NCI-H2107 (cell line): ENCODE data around the gene SP3.

Experiments
- DNase-seq: peaks from one replicate; lab custom pipeline; 2025; lab: John Stamatoyannopoulos, UW

SP3 gene

DNA sequence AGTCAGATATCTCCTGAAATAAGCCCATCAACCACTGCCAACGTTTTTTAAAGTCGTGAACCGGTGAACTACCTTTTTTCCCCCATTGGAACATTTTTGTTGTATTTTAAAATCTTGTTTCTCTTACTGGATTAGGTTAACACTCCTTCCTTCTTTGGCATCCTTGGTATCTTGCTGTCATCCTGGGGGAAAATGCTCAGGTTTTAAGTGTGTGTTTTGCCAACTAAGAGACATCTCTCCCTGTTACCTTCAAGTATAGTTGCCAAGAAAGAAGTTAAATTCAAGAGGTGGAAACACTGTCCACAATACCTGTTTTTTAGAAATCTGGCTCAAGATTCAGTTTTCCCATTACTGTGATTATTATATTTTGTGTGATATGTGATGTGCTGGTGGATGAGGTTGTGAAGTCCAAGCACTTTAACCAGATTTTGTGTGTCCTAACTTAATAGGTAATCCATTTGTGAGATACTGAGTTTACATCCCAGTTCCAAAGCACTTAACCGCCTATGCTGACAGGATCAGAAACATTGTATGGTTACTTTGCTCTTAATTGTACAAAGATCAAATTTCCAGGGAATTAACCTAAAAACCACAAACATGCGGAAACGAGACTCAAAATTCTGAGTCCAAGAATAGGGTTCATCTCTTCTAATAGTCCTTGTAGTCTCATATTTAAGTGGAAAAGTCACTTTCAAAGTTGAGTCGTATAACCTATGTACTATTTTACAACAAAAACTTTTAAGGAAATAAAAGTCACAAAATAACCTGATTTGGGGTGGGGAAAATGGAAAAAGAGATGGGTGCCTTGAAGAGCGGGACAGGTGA lies 1.3 kb upstream of the SP3 start:
- no peak for DNase-seq

- no peak for DNase-seq
Observed at GRCh38 chr2:173964565-173965371, 405 bp downstream of the SP3 start.

GRCh38 chr2:173963817-173964564 lies 1.2 kb downstream of the SP3 start:
- DNase-seq: peak; percentile 79

GRCh38 chr2:173963323-173963816 lies 1.8 kb downstream of the SP3 start:
- peak; percentile 16 for DNase-seq

GRCh38 chr2:173962583-173963110 lies 2.5 kb downstream of the SP3 start:
- DNase-seq: no peak

DNA sequence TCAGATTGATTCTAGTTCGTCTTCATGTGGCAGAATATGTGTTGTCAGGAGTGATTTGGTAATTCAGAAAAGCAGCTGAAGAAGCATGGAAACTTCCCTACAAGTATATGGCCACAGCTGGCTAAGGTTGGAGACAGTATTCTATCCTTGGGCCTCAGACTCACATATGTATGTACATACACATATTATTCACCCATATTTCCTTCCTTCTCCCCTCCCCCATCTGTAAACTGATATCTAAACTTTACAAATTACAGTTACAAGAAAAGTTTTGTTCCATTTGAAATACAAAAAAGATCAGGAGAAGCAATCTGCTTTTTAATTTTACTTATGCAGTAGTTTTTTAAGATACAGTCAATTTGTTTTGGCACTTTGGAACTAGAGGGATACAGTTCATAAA lies 3.1 kb downstream of the SP3 start:
- no peak for DNase-seq

DNA sequence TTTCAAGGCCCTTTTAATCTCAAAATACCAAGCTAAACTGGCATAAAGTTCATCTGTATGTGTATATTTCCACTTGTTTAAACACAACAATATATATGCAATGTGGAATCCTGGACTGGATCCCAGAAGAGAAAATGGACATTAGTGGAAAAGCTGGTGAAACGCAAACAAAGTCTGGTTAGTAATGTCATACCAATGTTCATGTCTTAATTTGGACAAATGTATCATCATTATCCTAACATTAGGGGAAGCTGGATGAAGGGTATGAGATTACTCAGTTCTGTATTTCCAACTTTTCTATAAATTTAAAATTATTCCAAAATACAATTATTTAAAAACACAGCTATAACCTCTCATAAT lies 3.8 kb downstream of the SP3 start:
- no peak for DNase-seq

- no peak for DNase-seq
Observed at GRCh38 chr2:173959909-173960308, 5.3 kb downstream of the SP3 start.

- DNase-seq: no peak
Observed at GRCh38 chr2:173959358-173959884, 5.8 kb downstream of the SP3 start.

GRCh38 chr2:173958198-173958846 lies 6.9 kb downstream of the SP3 start:
- DNase-seq: no peak

- DNase-seq: no peak
Observed at GRCh38 chr2:173957517-173957916, 7.7 kb downstream of the SP3 start.

DNA sequence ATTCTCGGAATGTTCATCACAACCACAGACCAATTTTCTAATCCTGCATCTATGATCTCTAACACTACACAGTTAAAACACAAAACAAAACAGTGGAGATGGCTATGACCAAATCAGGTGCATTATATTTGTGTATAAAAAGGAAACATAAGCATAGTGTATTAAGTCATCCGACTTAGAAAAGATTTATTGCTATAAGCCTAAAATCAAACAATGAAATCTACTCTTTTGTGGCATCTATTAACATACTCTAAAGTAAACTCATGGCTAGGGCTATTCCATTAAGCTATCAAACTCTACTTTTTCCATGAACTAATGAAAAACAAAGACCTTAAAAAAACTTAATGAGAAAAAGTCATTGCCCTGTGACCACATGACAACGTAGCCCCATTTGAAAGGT lies 8.7 kb downstream of the SP3 start:
- DNase-seq: no peak

- no peak for DNase-seq
Observed at GRCh38 chr2:173955867-173956266, 9.3 kb downstream of the SP3 start.

GRCh38 chr2:173955004-173955403 lies 10.2 kb downstream of the SP3 start:
- DNase-seq: no peak

DNA sequence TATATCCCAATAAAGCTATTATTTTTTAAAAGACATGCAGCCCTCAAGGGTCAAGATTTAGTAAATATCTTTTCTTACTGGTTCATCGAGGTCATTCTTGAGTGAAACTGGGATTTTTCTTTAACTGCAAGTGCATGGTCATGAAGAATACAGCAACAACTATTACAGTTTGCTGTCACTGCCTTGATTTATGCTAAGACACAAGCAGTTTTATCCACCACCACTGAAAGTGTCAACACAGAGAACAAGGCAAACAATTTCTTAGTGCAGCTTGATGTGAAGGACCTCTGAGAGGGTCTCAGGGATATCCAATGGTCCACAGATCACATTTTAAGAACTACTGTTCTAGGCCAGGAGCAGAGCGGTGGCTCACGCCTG lies 12.1 kb downstream of the SP3 start:
- no peak for DNase-seq

DNA sequence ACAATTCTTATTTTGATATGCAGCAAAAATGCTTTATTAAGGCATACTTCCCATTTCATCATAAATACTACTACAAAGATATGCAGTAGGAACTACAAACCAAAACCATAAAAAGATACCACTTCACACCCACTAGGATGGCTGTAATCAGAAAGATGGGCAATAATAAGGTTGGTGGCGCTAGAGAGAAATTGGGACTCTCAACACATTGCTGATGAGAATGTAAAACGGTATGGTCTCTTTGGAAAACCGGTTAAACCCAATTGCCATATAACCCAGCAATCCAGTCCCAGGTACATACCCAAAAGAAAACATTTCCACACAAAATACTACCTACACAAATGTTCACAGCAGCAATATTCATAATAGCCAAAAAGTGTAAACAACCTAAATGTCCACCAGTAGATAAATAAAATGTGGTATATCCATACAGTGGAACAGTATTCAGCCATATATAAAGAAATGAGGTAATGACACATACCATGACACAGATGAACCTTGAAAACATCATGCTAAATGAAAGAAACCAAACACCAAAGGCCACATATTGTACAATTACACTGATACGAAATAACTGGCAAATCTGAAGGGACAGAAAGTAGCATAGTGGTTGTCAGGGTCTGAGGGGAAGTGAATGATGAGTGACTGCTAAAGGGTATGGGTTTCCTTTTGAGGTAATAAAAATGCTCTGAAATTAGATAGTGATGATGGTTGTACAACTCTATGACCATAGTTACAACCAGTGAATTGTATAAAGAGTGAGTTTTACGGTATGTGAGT lies 12.7 kb downstream of the SP3 start:
- DNase-seq: no peak

GRCh38 chr2:173948842-173949241 lies 16.3 kb downstream of the SP3 start:
- DNase-seq: no peak

- DNase-seq: no peak
Observed at GRCh38 chr2:173948198-173948597, 17.0 kb downstream of the SP3 start.

GRCh38 chr2:173947131-173947530 lies 18.0 kb downstream of the SP3 start:
- DNase-seq: no peak

DNA sequence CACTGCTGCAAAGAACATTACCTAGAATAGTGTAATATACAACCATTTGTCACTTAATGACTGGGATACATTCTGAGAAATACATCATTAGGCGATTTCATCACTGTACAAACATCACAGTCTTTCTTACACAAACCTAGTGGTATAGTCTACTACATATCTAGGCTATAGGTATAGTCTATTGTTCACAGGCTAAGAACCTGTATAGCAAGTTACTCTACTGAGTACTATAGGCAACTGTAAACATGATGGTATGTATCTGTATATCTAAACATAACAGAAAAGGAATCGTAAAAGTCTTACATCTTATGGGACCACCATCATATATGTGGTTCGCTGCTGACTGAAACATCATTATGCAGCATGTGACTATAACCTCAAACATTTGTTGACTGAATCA lies 21.4 kb downstream of the SP3 start:
- no peak for DNase-seq
